ENCODE measurements around the gene CNKSR1.

DNA sequence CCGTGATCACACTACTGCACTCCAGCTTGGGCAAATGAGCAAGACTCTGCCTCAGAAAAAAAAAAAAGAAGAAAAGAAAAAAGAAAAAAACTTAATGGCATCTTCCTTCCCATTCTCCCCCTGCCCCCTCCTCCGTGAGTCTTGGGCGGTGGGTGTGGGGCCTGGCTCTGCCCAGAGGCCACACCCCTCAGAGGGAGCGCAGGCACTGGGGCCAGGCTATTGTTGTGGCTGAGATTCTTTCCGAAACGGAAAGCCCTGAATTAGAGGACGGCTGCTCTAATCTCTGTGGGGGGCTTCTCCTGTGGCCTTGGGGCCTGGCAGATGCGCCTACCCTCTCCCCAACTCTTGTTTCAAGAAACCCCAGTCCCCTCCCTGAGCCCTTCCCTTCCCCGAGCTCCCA lies 22.5 kb upstream of the CNKSR1 start:
- TF ChIP-seq, protein P1, sequence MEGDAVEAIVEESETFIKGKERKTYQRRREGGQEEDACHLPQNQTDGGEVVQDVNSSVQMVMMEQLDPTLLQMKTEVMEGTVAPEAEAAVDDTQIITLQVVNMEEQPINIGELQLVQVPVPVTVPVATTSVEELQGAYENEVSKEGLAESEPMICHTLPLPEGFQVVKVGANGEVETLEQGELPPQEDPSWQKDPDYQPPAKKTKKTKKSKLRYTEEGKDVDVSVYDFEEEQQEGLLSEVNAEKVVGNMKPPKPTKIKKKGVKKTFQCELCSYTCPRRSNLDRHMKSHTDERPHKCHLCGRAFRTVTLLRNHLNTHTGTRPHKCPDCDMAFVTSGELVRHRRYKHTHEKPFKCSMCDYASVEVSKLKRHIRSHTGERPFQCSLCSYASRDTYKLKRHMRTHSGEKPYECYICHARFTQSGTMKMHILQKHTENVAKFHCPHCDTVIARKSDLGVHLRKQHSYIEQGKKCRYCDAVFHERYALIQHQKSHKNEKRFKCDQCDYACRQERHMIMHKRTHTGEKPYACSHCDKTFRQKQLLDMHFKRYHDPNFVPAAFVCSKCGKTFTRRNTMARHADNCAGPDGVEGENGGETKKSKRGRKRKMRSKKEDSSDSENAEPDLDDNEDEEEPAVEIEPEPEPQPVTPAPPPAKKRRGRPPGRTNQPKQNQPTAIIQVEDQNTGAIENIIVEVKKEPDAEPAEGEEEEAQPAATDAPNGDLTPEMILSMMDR (IDR thresholded peaks at IDR 0.05) = no peak
- TF ChIP-seq POLR2A (IDR thresholded peaks at IDR 0.05) = no peak
